CD8-positive, alpha-beta memory T cell (primary cell): ENCODE measurements around the gene IL17C. TPM values are rescaled to one million over a fixed set of nuclear protein-coding genes. Genes with fewer than 3 reads are reported as not detected.
"Not testable (repeated sequence)": the region's sequence is repeated elsewhere in the genome, so short reads cannot be mapped to it uniquely, and the experiment has no call there.

ENCODE experiments used
- CTCF ChIA-PET: fragments of 350-600 bp; sonication (Branson Sonifier 250); formaldehyde crosslinking; loops from one replicate; lab custom pipeline; 2021; ENCODE audit warnings: antibody characterized with exemption; lab: Charles Lee
- POLR2A ChIA-PET: fragments of 350-600 bp; sonication (Branson Sonifier 250); formaldehyde crosslinking; loops from one replicate; lab custom pipeline; 2021; ENCODE audit warnings: antibody characterized with exemption; lab: Charles Lee
- DNase-seq, 5 donors: peaks; one replicate each; pipeline versions ENCODE4 v3.0.0 to v3.0.0-alpha.2; 2020 to 2022; ENCODE audit warnings: mixed read lengths in 1 of 5
- H3K27ac ChIP-seq: one replicate; pipeline ENCODE4 v1.7.0; 2013; ENCODE audit warnings: low read depth, mild to moderate bottlenecking, low read length, moderate library complexity
- H3K27me3 ChIP-seq: 2 replicates; pipeline ENCODE4 v1.7.0; 2013; ENCODE audit warnings: low read length, mild to moderate bottlenecking; ENCODE audit not compliant: insufficient read depth, poor library complexity, severe bottlenecking
- H3K36me3 ChIP-seq: 2 replicates; pipeline ENCODE4 v1.7.0; 2013; ENCODE audit warnings: mild to moderate bottlenecking, low read length, moderate library complexity; ENCODE audit not compliant: insufficient read depth
- H3K4me1 ChIP-seq: 2 replicates; pipeline ENCODE4 v1.7.0; 2013; ENCODE audit warnings: mild to moderate bottlenecking, low read length, moderate library complexity; ENCODE audit not compliant: insufficient read depth
- H3K4me3 ChIP-seq: 2 replicates; pipeline ENCODE4 v1.7.0; 2013; ENCODE audit warnings: mild to moderate bottlenecking, low read length
- H3K9me3 ChIP-seq: 2 replicates; pipeline ENCODE4 v1.7.0; 2013; ENCODE audit warnings: mild to moderate bottlenecking, low read length
- H3K27ac Mint-ChIP-seq, 8 donors: one replicate each; pipeline ENCODE4 v1.8.0; 2020 to 2021; ENCODE audit warnings: mixed read lengths in 8 of 8, mild to moderate bottlenecking in 6 of 8, inconsistent platforms in 3 of 8, moderate library complexity in 3 of 8
- H3K27me3 Mint-ChIP-seq, 2 donors: one replicate each; pipeline ENCODE4 v1.8.0; 2020 to 2021; ENCODE audit warnings: mixed read lengths in 2 of 2, mild to moderate bottlenecking in 1 of 2, moderate library complexity in 1 of 2
- H3K36me3 Mint-ChIP-seq, 3 donors: one replicate each; pipeline ENCODE4 v1.8.0; 2020 to 2021; ENCODE audit warnings: mixed read lengths in 3 of 3, inconsistent platforms in 1 of 3, mild to moderate bottlenecking in 1 of 3
- H3K4me1 Mint-ChIP-seq, 3 donors: one replicate each; pipeline ENCODE4 v1.8.0; 2020 to 2021; ENCODE audit warnings: mixed read lengths in 3 of 3, inconsistent platforms in 1 of 3, mild to moderate bottlenecking in 1 of 3
- H3K4me3 Mint-ChIP-seq, 7 donors: one replicate each; pipeline ENCODE4 v1.8.0; 2020 to 2021; ENCODE audit warnings: mixed read lengths in 7 of 7, mild to moderate bottlenecking in 6 of 7, moderate library complexity in 4 of 7, inconsistent platforms in 2 of 7
- H3K9me3 Mint-ChIP-seq, 5 donors: one replicate each; pipeline ENCODE4 v1.8.0; 2020 to 2022; ENCODE audit warnings: mixed read lengths in 5 of 5, mild to moderate bottlenecking in 3 of 5, moderate library complexity in 2 of 5, inconsistent platforms in 1 of 5
- polyA plus RNA-seq: library from polyadenylated mRNA; unstranded; fragments of 300-500 nt; fragmentation: Illumina TruSeq; gene quantifications from one replicate; pipeline ENCODE4 v1.2.3, GENCODE V29; 2021
- total RNA-seq, 2 experiments: library from RNA; stranded (reverse); gene quantifications; one replicate each; pipeline ENCODE4 v1.2.3, GENCODE V29; 2021

IL17C gene
- total and polyA plus RNA-seq, 3 experiments from 2014 or later = 0.22 TPM; not detected in 2

- Mint-ChIP-seq H3K27me3 (no peaks in the 10 kb centered on the region), H3K27ac (peak overlapping the region in 3 of 8 donors; percentile 21 to 42 (median 39)), H3K36me3 (peaks cover 4 to 76% (median 13%) of the 10 kb centered on the region in 3 donors)
Observed at GRCh38 chr16:88601313-88602036, 36.9 kb upstream of the IL17C start.

GRCh38 chr16:88602091-88602490 is 36.3 kb upstream of the IL17C start:
- H3K9me3 ChIP-seq = no peaks in the 10 kb centered on the region
- ChIA-PET POLR2A (no interaction called here), CTCF (interaction anchor here (1.4 kb wide), 1 partner anchor 28 kb away, joined by 4 read pairs; no protein-coding TSS in a partner anchor)
- DNase-seq = no peak
- Mint-ChIP-seq H3K9me3 (no peaks in the 10 kb centered on the region), H3K27ac (peak overlapping the region in 1 of 8 donors; percentile 39), H3K36me3 (peaks cover 4 to 80% (median 15%) of the 10 kb centered on the region in 3 donors), H3K4me1 (peaks cover 0 to 5% (median 2%) of the 10 kb centered on the region in 3 donors), H3K4me3 (no peak overlapping the region), H3K27me3 (no peaks in the 10 kb centered on the region)
- no peaks in the 10 kb centered on the region for H3K4me1 ChIP-seq
- H3K27me3 ChIP-seq = no peaks in the 10 kb centered on the region
- peaks cover 44% of the 10 kb centered on the region for H3K36me3 ChIP-seq
- no peak overlapping the region for H3K27ac ChIP-seq
- no peak overlapping the region for H3K4me3 ChIP-seq

More at GRCh38 chr16:88601313-88602036, 36.9 kb upstream of the IL17C start:
- H3K4me1 ChIP-seq = no peaks in the 10 kb centered on the region
- POLR2A ChIA-PET = no interaction called here
- no peaks in the 10 kb centered on the region for H3K9me3 ChIP-seq
- H3K9me3 Mint-ChIP-seq = no peaks in the 10 kb centered on the region
- CTCF ChIA-PET = interaction anchor here (1.4 kb wide), 1 partner anchor 27 kb away, joined by 4 read pairs; no protein-coding TSS in a partner anchor
- H3K4me3 ChIP-seq = no peak overlapping the region
- DNase-seq = no peak
- peaks cover 0 to 4% (median 1%) of the 10 kb centered on the region in 3 donors for H3K4me1 Mint-ChIP-seq
- no peaks in the 10 kb centered on the region for H3K27me3 ChIP-seq
- H3K4me3 Mint-ChIP-seq = peak overlapping the region in 1 of 7 donors; percentile 1
- H3K27ac ChIP-seq = no peak overlapping the region
- peaks cover 44% of the 10 kb centered on the region for H3K36me3 ChIP-seq

- Mint-ChIP-seq H3K36me3 (peaks cover 3 to 79% (median 20%) of the 10 kb centered on the region in 3 donors), H3K4me1 (peaks cover 7 to 10% (median 9%) of the 10 kb centered on the region in 3 donors), H3K9me3 (no peaks in the 10 kb centered on the region), H3K27ac (no peak overlapping the region), H3K4me3 (no peak overlapping the region), H3K27me3 (no peaks in the 10 kb centered on the region)
- peaks cover 32% of the 10 kb centered on the region for H3K36me3 ChIP-seq
- H3K9me3 ChIP-seq = no peaks in the 10 kb centered on the region
- CTCF ChIA-PET = no interaction called here
- H3K27ac ChIP-seq = no peak overlapping the region
- DNase-seq = no peak
- no peak overlapping the region for H3K4me3 ChIP-seq
- no peaks in the 10 kb centered on the region for H3K4me1 ChIP-seq
- POLR2A ChIA-PET = no interaction called here
- no peaks in the 10 kb centered on the region for H3K27me3 ChIP-seq
Observed at GRCh38 chr16:88605186-88606147, 32.9 kb upstream of the IL17C start.

- Mint-ChIP-seq H3K27ac (no peak overlapping the region), H3K4me3 (no peak overlapping the region), H3K9me3 (no peaks in the 10 kb centered on the region), H3K27me3 (no peaks in the 10 kb centered on the region), H3K4me1 (peaks cover 6 to 10% (median 9%) of the 10 kb centered on the region in 3 donors), H3K36me3 (peaks cover 0 to 78% (median 17%) of the 10 kb centered on the region in 3 donors)
- Histone ChIP-seq H3K4me3 (no peak overlapping the region), H3K27ac (no peak overlapping the region), H3K4me1 (no peaks in the 10 kb centered on the region), H3K9me3 (no peaks in the 10 kb centered on the region), H3K36me3 (peaks cover 32% of the 10 kb centered on the region), H3K27me3 (no peaks in the 10 kb centered on the region)
- POLR2A ChIA-PET = no interaction called here
- DNase-seq = no peak
- CTCF ChIA-PET = no interaction called here
Observed at GRCh38 chr16:88606148-88606757, 32.1 kb upstream of the IL17C start.

GRCh38 chr16:88608076-88608475 is 30.3 kb upstream of the IL17C start:
- no peak overlapping the region for H3K27ac ChIP-seq
- Mint-ChIP-seq H3K36me3 (peaks cover 0 to 76% (median 18%) of the 10 kb centered on the region in 3 donors), H3K9me3 (no peaks in the 10 kb centered on the region), H3K4me1 (peaks cover 6 to 11% (median 11%) of the 10 kb centered on the region in 3 donors), H3K27ac (peak overlapping the region in 3 of 8 donors; percentile 8 to 16 (median 13)), H3K4me3 (no peak overlapping the region), H3K27me3 (no peaks in the 10 kb centered on the region)
- peaks cover 28% of the 10 kb centered on the region for H3K36me3 ChIP-seq
- CTCF ChIA-PET = interaction anchor here (1.1 kb wide), 1 partner anchor 77 kb away, joined by 3 read pairs; no protein-coding TSS in a partner anchor
- no peak for DNase-seq
- H3K9me3 ChIP-seq = no peaks in the 10 kb centered on the region
- POLR2A ChIA-PET = interaction anchor here (1.5 kb wide), 1 partner anchor 11 kb away, joined by 3 read pairs; no protein-coding TSS in a partner anchor
- H3K4me3 ChIP-seq = no peak overlapping the region
- H3K4me1 ChIP-seq = no peaks in the 10 kb centered on the region
- no peaks in the 10 kb centered on the region for H3K27me3 ChIP-seq

GRCh38 chr16:88609426-88609825 is 28.9 kb upstream of the IL17C start:
- H3K27me3 Mint-ChIP-seq, H3K9me3 ChIP-seq, H3K4me3 Mint-ChIP-seq, H3K4me1 ChIP-seq, H3K27ac ChIP-seq, H3K27me3 ChIP-seq, H3K9me3 Mint-ChIP-seq, DNase-seq, H3K4me3 ChIP-seq: not testable (repeated sequence)
- ChIA-PET CTCF (interaction anchor here (0.6 to 1.0 kb wide), 2 partner anchors 10 to 832 kb away, joined by 3 read pairs; no protein-coding TSS in a partner anchor), POLR2A (interaction anchor here (1.1 kb wide), 1 partner anchor 10 kb away, joined by 3 read pairs; no protein-coding TSS in a partner anchor)
- H3K27ac Mint-ChIP-seq = peak overlapping the region in 1 of 8 donors; percentile 63
- peaks cover 8 to 19% (median 19%) of the 10 kb centered on the region in 3 donors for H3K4me1 Mint-ChIP-seq
- H3K36me3 Mint-ChIP-seq = peaks cover 0 to 80% (median 20%) of the 10 kb centered on the region in 3 donors
- peaks cover 31% of the 10 kb centered on the region for H3K36me3 ChIP-seq

GRCh38 chr16:88610080-88610479 is 28.3 kb upstream of the IL17C start:
- POLR2A ChIA-PET = interaction anchor here (1.1 kb wide), 1 partner anchor 9 kb away, joined by 3 read pairs; no protein-coding TSS in a partner anchor
- H3K9me3 Mint-ChIP-seq = no peaks in the 10 kb centered on the region

More at GRCh38 chr16:88610080-88610479, 28.3 kb upstream of the IL17C start:
- Mint-ChIP-seq H3K4me1 (peaks cover 8 to 19% (median 19%) of the 10 kb centered on the region in 3 donors), H3K27ac (peak overlapping the region in 4 of 8 donors; percentile 63 to 97 (median 72)), H3K36me3 (peaks cover 0 to 80% (median 20%) of the 10 kb centered on the region in 3 donors), H3K27me3 (no peaks in the 10 kb centered on the region), H3K4me3 (no peak overlapping the region)
- no peaks in the 10 kb centered on the region for H3K9me3 ChIP-seq
- H3K36me3 ChIP-seq = peaks cover 31% of the 10 kb centered on the region
- DNase-seq = no peak
- H3K4me1 ChIP-seq = no peaks in the 10 kb centered on the region
- H3K4me3 ChIP-seq = no peak overlapping the region
- CTCF ChIA-PET = interaction anchor here (0.6 to 1.0 kb wide), 2 partner anchors 10 to 833 kb away, joined by 3 read pairs; no protein-coding TSS in a partner anchor
- H3K27ac ChIP-seq = no peak overlapping the region
- H3K27me3 ChIP-seq = no peaks in the 10 kb centered on the region
